HG02798 (cell line): ENCODE data around the gene CDC14B.

Source experiments
- ATAC-seq: cut with Tn5 transposase; IDR thresholded peaks from one replicate; pipeline ENCODE4 v1.9.1; 2021; ENCODE audit warnings: mild to moderate bottlenecking; ENCODE audit not compliant: unreplicated experiment, poor library complexity

Gene CDC14B

GRCh38 chr9:96489482-96489979 lies 130.1 kb downstream of the CDC14B start:
- no peak for ATAC-seq

- ATAC-seq = no peak
Observed at GRCh38 chr9:96487949-96488348, 131.7 kb downstream of the CDC14B start.

- ATAC-seq = no peak
Observed at GRCh38 chr9:96487029-96487396, 132.6 kb downstream of the CDC14B start.

- ATAC-seq = no peak
Observed at GRCh38 chr9:96486386-96487028, 133.1 kb downstream of the CDC14B start.

GRCh38 chr9:96485280-96485679 lies 134.4 kb downstream of the CDC14B start:
- no peak for ATAC-seq

GRCh38 chr9:96484521-96484931 lies 135.1 kb downstream of the CDC14B start:
- ATAC-seq = peak; percentile 93

GRCh38 chr9:96483733-96484390 lies 135.8 kb downstream of the CDC14B start:
- no peak for ATAC-seq

- no peak for ATAC-seq
Observed at GRCh38 chr9:96483197-96483596, 136.4 kb downstream of the CDC14B start.

GRCh38 chr9:96482476-96482875 lies 137.2 kb downstream of the CDC14B start:
- no peak for ATAC-seq

- ATAC-seq = no peak
Observed at GRCh38 chr9:96480736-96481135, 138.9 kb downstream of the CDC14B start.

- peak; percentile 84 for ATAC-seq
Observed at GRCh38 chr9:96478829-96479371, 140.7 kb downstream of the CDC14B start.

GRCh38 chr9:96476591-96476990 lies 143.1 kb downstream of the CDC14B start:
- no peak for ATAC-seq

GRCh38 chr9:96476013-96476412 lies 143.6 kb downstream of the CDC14B start:
- ATAC-seq = no peak

GRCh38 chr9:96467784-96468183 lies 151.9 kb downstream of the CDC14B start:
- ATAC-seq = no peak

- ATAC-seq = no peak
Observed at GRCh38 chr9:96464426-96464825, 155.2 kb downstream of the CDC14B start.

- no peak for ATAC-seq
Observed at GRCh38 chr9:96462541-96462940, 157.1 kb downstream of the CDC14B start.

- no peak for ATAC-seq
Observed at GRCh38 chr9:96461336-96461735, 158.3 kb downstream of the CDC14B start.

- ATAC-seq = no peak
Observed at GRCh38 chr9:96460882-96461281, 158.8 kb downstream of the CDC14B start.

- ATAC-seq = no peak
Observed at GRCh38 chr9:96460470-96460869, 159.2 kb downstream of the CDC14B start.

GRCh38 chr9:96459268-96460007 lies 160.2 kb downstream of the CDC14B start:
- ATAC-seq = no peak

GRCh38 chr9:96458226-96458625 lies 161.4 kb downstream of the CDC14B start:
- ATAC-seq = no peak
